ENCODE results near the gene OR1E1.
"Not testable (repeated sequence)": the region's sequence is repeated elsewhere in the genome, so short reads cannot be mapped to it uniquely, and the experiment has no call there.

OR1E1 gene

DNA sequence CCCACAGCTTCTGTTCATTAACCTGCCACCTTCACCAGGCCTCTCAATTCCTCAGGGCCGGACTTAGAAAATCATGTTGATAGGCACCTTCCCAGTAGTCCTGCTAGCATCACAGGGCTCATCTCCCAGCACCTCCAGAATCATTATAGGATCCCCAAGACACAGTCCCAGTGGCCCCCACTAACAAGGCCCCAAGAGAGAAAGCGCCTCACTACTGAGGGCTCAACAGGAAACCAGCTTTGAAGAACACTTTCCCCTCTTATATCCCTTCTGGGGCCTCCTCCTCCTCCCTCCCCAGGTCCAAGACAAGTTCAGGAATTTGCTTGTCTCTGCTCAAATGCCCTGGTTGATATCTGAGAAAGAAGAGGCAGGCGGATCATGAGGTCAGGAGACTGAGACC lies 12.9 kb upstream of the OR1E1 start, which contains the start of gene OR3A3:
TSS of gene OR3A3 (plus strand) at position 301 of the 400 bp plus-strand sequence.
- TF ChIP-seq, protein P1, sequence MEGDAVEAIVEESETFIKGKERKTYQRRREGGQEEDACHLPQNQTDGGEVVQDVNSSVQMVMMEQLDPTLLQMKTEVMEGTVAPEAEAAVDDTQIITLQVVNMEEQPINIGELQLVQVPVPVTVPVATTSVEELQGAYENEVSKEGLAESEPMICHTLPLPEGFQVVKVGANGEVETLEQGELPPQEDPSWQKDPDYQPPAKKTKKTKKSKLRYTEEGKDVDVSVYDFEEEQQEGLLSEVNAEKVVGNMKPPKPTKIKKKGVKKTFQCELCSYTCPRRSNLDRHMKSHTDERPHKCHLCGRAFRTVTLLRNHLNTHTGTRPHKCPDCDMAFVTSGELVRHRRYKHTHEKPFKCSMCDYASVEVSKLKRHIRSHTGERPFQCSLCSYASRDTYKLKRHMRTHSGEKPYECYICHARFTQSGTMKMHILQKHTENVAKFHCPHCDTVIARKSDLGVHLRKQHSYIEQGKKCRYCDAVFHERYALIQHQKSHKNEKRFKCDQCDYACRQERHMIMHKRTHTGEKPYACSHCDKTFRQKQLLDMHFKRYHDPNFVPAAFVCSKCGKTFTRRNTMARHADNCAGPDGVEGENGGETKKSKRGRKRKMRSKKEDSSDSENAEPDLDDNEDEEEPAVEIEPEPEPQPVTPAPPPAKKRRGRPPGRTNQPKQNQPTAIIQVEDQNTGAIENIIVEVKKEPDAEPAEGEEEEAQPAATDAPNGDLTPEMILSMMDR (IDR thresholded peaks at IDR 0.05; ENCODE audit: extremely low read depth, missing control alignments) = no peak

DNA sequence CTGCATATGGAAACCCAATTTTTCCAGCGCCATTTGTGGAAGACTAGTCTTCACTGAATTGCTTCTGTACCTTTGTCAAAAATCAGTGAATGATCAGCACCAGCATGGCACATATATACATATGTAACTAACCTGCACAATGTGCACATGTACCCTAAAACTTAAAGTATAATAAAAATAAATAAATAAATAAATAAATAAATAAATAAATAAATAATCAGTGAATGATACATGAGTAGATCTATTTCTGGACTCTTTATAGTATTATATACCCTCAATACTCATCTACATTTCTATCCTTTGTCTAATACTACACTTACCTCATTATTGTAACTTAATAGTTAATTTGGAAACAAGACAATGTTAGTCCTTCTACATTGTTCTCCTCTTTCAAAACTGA lies 5.6 kb upstream of the OR1E1 start:
- not testable (repeated sequence) for DNase-seq (ENCODE audit: low spot score)

More for the DNA sequence above, 12.9 kb upstream of the OR1E1 start, which contains the start of gene OR3A3:
- no peak for DNase-seq (ENCODE audit: low spot score)

DNA sequence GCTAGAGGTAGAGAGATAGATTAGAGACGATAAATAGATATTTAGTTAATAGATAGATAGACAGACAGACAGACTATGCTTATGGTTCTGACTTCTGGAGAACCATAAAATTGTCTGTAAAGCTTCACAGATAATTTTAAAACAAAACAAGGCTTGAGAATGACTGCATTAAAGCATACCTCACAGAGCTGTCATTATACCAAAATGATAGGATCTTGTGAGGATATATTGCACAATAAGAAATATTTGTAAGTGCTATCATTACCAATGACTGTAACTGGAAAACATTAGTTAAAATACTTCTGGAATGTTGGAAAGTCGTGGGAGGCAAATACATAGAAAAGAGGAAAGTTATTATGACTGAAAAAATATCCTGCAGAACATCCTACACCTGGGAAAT lies 3.6 kb upstream of the OR1E1 start:
- no peak for DNase-seq (ENCODE audit: low spot score)
- TF ChIP-seq, protein P1 (IDR thresholded peaks at IDR 0.05; ENCODE audit: extremely low read depth, missing control alignments) = no peak

DNA sequence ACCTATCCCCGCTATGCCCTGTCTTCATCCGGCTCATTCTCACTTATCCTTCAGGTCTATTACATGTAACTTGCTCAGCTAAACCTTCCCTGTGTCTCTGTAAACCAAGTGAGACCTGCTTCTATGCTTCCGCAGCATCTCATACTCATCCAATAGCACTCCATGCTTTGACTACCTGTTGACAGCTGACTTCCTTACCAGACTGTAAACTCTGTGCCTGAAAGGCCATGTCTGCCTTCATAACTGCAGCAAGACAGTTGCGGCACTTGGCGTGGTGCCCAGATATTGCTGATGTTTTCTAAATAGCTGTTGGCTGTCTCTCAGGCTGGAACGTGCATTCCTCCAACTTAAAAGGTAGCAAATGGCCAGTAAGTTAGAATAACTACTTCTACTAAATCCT lies 1.8 kb upstream of the OR1E1 start:
- TF ChIP-seq, protein P1 (IDR thresholded peaks at IDR 0.05; ENCODE audit: extremely low read depth, missing control alignments) = no peak
- DNase-seq (ENCODE audit: low spot score) = no peak

DNA sequence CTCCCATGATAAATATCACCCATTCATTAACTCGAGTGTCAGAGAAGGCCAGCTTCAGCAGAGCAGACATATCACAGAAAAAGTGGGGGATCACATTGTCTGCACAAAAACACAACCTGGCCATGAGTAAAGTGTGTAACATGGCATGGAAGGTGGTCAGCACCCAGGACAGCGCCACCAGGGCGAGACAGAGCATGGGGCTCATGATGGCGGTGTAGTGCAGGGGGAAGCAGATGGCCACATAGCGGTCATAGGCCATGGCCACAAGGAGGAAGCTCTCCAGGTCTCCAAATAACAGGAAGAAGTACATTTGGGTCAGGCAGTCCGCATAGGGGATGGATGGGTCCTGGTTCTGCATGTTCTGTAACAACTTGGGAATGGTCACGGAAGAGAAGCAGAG lies 409 bp downstream of the OR1E1 start:
- DNase-seq (ENCODE audit: low spot score) = not testable (repeated sequence)

DNA sequence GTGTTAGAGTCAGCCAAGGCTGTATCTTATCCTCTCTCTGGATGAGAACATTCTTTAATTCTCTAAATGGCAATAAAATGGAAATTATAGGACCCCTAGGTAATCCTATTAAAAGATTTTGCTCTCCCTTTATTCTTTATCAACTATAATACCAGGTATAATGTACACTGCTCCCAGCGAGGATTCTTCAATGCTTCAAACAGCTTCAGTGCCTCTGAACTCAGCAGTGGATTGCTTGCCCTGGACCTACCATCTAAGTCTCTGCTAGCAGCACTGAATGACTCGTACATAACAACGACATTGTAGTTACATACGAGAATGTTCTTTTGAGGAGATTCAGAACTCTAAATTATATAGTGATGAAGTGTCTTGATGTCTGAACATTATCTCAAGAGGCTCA lies 8.4 kb downstream of the OR1E1 start:
- DNase-seq (ENCODE audit: low spot score) = no peak
- TF ChIP-seq, protein P1 (IDR thresholded peaks at IDR 0.05; ENCODE audit: extremely low read depth, missing control alignments) = no peak

DNA sequence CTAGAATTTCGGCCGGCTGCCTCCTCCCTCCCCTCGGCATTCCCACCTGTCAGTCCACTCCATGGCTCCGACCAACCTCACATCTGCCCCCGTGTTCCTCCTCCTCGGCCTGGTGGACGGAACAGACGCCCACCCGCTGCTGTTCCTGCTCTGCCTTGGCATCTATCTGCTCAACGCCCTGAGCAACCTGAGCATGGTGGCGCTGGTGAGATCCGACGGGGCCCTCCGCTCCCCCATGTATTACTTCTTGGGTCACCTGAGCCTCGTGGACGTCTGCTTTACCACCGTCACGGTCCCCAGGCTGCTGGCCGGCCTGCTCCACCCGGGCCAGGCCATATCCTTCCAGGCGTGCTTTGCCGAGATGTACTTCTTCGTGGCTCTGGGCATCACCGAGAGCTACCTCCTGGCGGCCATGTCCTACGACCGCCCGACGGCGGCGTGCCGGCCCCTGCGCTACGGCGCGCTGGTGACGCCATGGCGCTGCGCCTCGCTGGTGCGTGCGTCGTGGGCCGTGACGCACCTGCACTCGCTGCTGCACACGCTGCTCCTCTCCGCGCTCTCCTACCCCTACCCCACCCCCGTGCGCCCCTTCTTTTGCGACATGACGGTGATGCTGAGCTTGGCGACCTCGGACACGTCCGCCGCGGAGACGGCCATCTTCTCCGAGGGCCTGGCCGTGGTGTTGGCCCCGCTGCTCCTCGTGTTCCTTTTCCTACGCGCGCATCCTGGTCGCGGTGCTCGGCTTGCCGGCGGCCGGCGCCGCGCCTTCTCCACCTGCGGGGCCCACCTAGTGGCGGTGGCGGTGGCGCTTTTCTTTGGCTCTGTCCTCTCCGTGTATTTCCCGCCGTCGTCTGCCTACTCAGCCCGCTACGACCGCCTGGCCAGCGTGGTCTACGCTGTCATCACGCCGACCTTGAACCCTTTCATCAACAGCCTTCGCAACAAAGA lies 12.1 kb downstream of the OR1E1 start, which contains the start of gene OR3A2:
TSS of gene OR3A2 (minus strand) at position 440 of the 948 bp plus-strand sequence.
- TF ChIP-seq, protein P1 (IDR thresholded peaks at IDR 0.05; ENCODE audit: extremely low read depth, missing control alignments) = no peak
- no peak for DNase-seq (ENCODE audit: low spot score)

DNA sequence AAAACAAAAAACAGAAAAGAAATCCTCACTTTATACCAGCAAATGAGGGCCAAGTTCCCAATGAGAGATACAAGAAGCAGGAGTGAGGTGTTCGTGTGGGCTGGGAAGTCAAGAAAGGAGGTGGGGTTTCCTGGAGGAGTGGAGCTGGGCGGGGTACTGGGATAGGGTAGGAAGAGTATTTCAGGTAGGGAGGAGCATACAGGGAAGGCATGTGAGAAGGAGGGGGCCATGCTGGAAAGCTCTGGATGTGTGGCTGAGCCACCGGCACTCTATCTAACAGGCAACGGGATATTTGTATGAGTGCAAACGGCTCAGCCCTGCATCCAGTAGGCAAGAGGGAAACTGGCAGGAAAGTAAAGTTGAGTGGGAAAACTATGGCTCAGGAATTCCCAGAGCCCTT lies 16.3 kb downstream of the OR1E1 start:
- no peak for DNase-seq (ENCODE audit: low spot score)

More for the DNA sequence above, 16.3 kb downstream of the OR1E1 start:
- TF ChIP-seq, protein P1 (IDR thresholded peaks at IDR 0.05; ENCODE audit: extremely low read depth, missing control alignments) = no peak

All from GM20000 (cell line).